Endothelial cell of hepatic sinusoid (primary cell): Measurements from ENCODE around the gene FRRS1L.

Experiments
- in situ Hi-C: cut with HindIII; loops from 2 replicates; pipeline ENCODE4 v1.10.0; 2017; ENCODE audit warnings: low sequenced_read_pairs

FRRS1L gene

GRCh38 chr9:109176963-109177362, 9.9 kb upstream of the FRRS1L start:
- in situ Hi-C loops: no loop called here

GRCh38 chr9:109176386-109176785, 9.3 kb upstream of the FRRS1L start:
- in situ Hi-C loops: no loop called here

- in situ Hi-C loops: no loop called here
Measured at GRCh38 chr9:109172935-109173334, 5.9 kb upstream of the FRRS1L start.

- in situ Hi-C loops: no loop called here
Measured at GRCh38 chr9:109171926-109172325, 4.9 kb upstream of the FRRS1L start.

GRCh38 chr9:109168170-109168569, 1.1 kb upstream of the FRRS1L start:
- in situ Hi-C loops: no loop called here

GRCh38 chr9:109167716-109168115, 667 bp upstream of the FRRS1L start:
- in situ Hi-C loops: no loop called here

GRCh38 chr9:109166171-109166770, 778 bp downstream of the FRRS1L start:
- in situ Hi-C loops: no loop called here

GRCh38 chr9:109164042-109164441, 3.0 kb downstream of the FRRS1L start:
- in situ Hi-C loops: no loop called here

GRCh38 chr9:109163194-109163593, 3.9 kb downstream of the FRRS1L start:
- in situ Hi-C loops: no loop called here

- in situ Hi-C loops: no loop called here
Measured at GRCh38 chr9:109162677-109163076, 4.4 kb downstream of the FRRS1L start.

GRCh38 chr9:109161471-109161870, 5.6 kb downstream of the FRRS1L start:
- in situ Hi-C loops: no loop called here

- in situ Hi-C loops: no loop called here
Measured at GRCh38 chr9:109159583-109159982, 7.5 kb downstream of the FRRS1L start.

- in situ Hi-C loops: no loop called here
Measured at GRCh38 chr9:109158651-109159050, 8.4 kb downstream of the FRRS1L start.

GRCh38 chr9:109156708-109157107, 10.3 kb downstream of the FRRS1L start:
- in situ Hi-C loops: no loop called here

GRCh38 chr9:109150925-109151545, 16.0 kb downstream of the FRRS1L start:
- in situ Hi-C loops: no loop called here

- in situ Hi-C loops: no loop called here
Measured at GRCh38 chr9:109149722-109150121, 17.3 kb downstream of the FRRS1L start.

GRCh38 chr9:109149089-109149488, 18.0 kb downstream of the FRRS1L start:
- in situ Hi-C loops: no loop called here

- in situ Hi-C loops: no loop called here
Measured at GRCh38 chr9:109145051-109145450, 22.0 kb downstream of the FRRS1L start.

- in situ Hi-C loops: no loop called here
Measured at GRCh38 chr9:109143881-109144562, 23.0 kb downstream of the FRRS1L start.

- in situ Hi-C loops: no loop called here
Measured at GRCh38 chr9:109141375-109141774, 25.7 kb downstream of the FRRS1L start.

GRCh38 chr9:109139851-109140250, 27.2 kb downstream of the FRRS1L start:
- in situ Hi-C loops: no loop called here

GRCh38 chr9:109138421-109138820, 28.6 kb downstream of the FRRS1L start:
- in situ Hi-C loops: no loop called here
